HepG2 (cell line): Measurements from ENCODE around the gene BIVM. TPM values are rescaled to one million over a fixed set of nuclear protein-coding genes. Genes with fewer than 3 reads are reported as not detected.
A peak's percentile ranks its signal among the peaks of the same experiment; 100 is the strongest.

ENCODE experiments used
- ARNT2 ChIP-seq: sonication (generic); formaldehyde crosslinking; IDR thresholded peaks from 2 replicates; pipeline ENCODE4 v1.8.0; 2022; ENCODE audit warnings: mild to moderate bottlenecking, low read depth, missing genetic modification reagents, moderate library complexity
- CREM ChIP-seq, 2 experiments: sonication (generic) in 1 of 2; formaldehyde crosslinking in 1 of 2; IDR thresholded peaks; 2 replicates each; pipeline versions ENCODE4 v1.4.0 to v1.6.1; 2016 to 2020; ENCODE audit warnings: antibody characterized with exemption in 1 of 2, mild to moderate bottlenecking in 1 of 2, missing genetic modification reagents in 1 of 2
- ETV5 ChIP-seq: IDR thresholded peaks from 2 replicates; pipeline ENCODE4 v1.6.1; 2018; ENCODE audit warnings: missing biosample characterization, missing genetic modification reagents, inconsistent platforms, borderline replicate concordance
- GABPB1 ChIP-seq: IDR thresholded peaks from 2 replicates; pipeline ENCODE4 v1.6.1; 2016; ENCODE audit warnings: mild to moderate bottlenecking, missing genetic modification reagents, moderate library complexity, missing compliant biosample characterization
- GTF3A ChIP-seq: sonication (generic); formaldehyde crosslinking; conservative IDR thresholded peaks from 2 replicates; pipeline ENCODE4 v1.4.0; 2020; ENCODE audit warnings: mild to moderate bottlenecking, missing genetic modification reagents
- IRF2 ChIP-seq: IDR thresholded peaks from 2 replicates; pipeline ENCODE4 v1.6.1; 2018; ENCODE audit warnings: missing genetic modification reagents, missing compliant biosample characterization
- NR2C2 ChIP-seq: sonication (generic); formaldehyde crosslinking; IDR thresholded peaks from 2 replicates; pipeline ENCODE4 v1.4.0; 2020; ENCODE audit warnings: missing genetic modification reagents, mild to moderate bottlenecking, moderate library complexity, borderline replicate concordance
- SAP130 ChIP-seq: IDR thresholded peaks from 2 replicates; pipeline ENCODE4 v1.6.1; 2016; ENCODE audit warnings: low read depth
- ZIK1 ChIP-seq: sonication (generic); formaldehyde crosslinking; IDR thresholded peaks from 2 replicates; pipeline ENCODE4 v1.5.0; 2020; ENCODE audit warnings: mild to moderate bottlenecking, low read depth, missing genetic modification reagents, borderline replicate concordance
- ZNF24 ChIP-seq: fragments of 450-650 bp; IDR thresholded peaks from 2 replicates; pipeline ENCODE4 v1.6.1; 2017; ENCODE audit warnings: antibody characterized with exemption, mild to moderate bottlenecking
- ZNF296 ChIP-seq: sonication (generic); formaldehyde crosslinking; conservative IDR thresholded peaks from 2 replicates; pipeline ENCODE4 v1.5.0; 2020; ENCODE audit warnings: mild to moderate bottlenecking, missing genetic modification reagents
- ZNF484 ChIP-seq: sonication (generic); formaldehyde crosslinking; IDR thresholded peaks from 2 replicates; pipeline ENCODE4 v1.5.1; 2020; ENCODE audit warnings: mild to moderate bottlenecking, low read depth, missing genetic modification reagents, borderline replicate concordance
- polyA plus RNA-seq, 8 experiments: library from polyadenylated mRNA; depleted of rRNA in 3 of 8; stranded (reverse) in 7 of 8; unstranded in 1 of 8; fragments of >200 nt; fragmentation: Illumina TruSeq in 4 of 8; extraction: Trizol in 4 of 8; gene quantifications; 2 replicates each; pipeline versions ENCODE4 v1.2.1 to v1.2.3, GENCODE V29; 2011 to 2016; ENCODE audit warnings: low read depth in 4 of 8, missing spikeins in 1 of 8, mixed read lengths in 1 of 8; ENCODE audit not compliant: insufficient read depth in 1 of 8
- total RNA-seq, 5 experiments: library from RNA; depleted of rRNA; stranded (reverse); fragments of >200 nt; fragmentation: Illumina TruSeq; extraction: Trizol; gene quantifications; 2 replicates each; pipeline ENCODE4 v1.2.3, GENCODE V29; 2016; ENCODE audit warnings: low read depth in 1 of 5
- TF ChIP-seq, protein P1 (sequence below): sonication (generic); formaldehyde crosslinking; conservative IDR thresholded peaks from 2 replicates; pipeline ENCODE4 v1.4.0; 2020; ENCODE audit warnings: mild to moderate bottlenecking, missing genetic modification reagents, moderate library complexity
- TF ChIP-seq, protein P2 (sequence below): sonication (generic); formaldehyde crosslinking; IDR thresholded peaks from 2 replicates; pipeline ENCODE4 v1.9.0; 2022; ENCODE audit warnings: low read depth, missing genetic modification reagents
- TF ChIP-seq, protein P3 (sequence below): sonication (generic); formaldehyde crosslinking; IDR thresholded peaks from 2 replicates; pipeline ENCODE4; 2020; ENCODE audit warnings: missing genetic modification reagents, mild to moderate bottlenecking, borderline replicate concordance
- TF ChIP-seq, protein P4 (sequence below): sonication (generic); formaldehyde crosslinking; IDR thresholded peaks from 2 replicates; pipeline ENCODE4 v1.5.0; 2020; ENCODE audit warnings: mild to moderate bottlenecking, missing genetic modification reagents, moderate library complexity

Gene BIVM
- total and polyA plus RNA-seq, 2 of the 13 experiments (the other 11 are each of a cell fraction or from before 2014, with no cell fraction given), result 10.4 to 15.8 TPM

DNA sequence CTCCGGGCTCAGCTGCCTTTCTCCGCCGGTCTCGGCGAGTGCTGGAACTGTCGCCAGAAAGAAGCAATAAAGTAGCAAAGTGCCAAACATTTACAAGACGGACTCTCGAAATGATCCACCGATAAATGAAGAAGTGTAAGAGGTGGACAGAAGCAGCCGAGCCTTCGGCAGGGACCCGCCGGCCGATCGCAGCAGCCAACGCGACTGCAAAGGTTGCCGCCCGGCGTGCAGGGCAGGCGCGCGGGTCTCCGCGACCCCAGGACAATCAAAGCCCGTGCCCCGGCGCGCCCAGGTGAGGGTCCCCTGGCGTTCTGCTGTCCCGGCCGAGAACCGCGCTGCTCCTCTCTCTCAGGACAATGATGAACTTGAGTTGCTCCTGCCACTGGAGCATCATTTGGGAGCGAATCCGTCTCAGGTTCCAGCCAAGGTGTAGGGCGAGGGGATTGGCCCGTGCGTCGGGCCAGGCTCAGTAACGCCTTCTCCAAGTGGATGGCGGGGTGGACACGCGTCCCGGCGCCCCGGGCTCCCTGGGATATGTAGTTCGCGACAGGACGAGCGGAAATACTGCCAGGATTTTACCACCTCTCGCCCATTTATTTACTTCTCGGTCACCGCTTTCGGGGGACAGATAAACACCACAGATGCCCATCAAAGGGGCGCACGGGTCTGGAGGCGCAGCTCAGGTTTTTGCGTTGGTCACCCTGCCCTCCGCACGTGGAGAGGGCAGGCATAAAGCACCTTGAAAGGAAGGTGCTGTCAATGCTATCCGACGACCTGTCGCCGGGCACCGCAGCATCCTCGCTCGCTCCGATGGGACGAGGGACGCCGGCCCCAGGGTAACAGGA is at the start of gene BIVM, which contains the start of gene POGLUT2 (continued):
- TF ChIP-seq, protein P1, sequence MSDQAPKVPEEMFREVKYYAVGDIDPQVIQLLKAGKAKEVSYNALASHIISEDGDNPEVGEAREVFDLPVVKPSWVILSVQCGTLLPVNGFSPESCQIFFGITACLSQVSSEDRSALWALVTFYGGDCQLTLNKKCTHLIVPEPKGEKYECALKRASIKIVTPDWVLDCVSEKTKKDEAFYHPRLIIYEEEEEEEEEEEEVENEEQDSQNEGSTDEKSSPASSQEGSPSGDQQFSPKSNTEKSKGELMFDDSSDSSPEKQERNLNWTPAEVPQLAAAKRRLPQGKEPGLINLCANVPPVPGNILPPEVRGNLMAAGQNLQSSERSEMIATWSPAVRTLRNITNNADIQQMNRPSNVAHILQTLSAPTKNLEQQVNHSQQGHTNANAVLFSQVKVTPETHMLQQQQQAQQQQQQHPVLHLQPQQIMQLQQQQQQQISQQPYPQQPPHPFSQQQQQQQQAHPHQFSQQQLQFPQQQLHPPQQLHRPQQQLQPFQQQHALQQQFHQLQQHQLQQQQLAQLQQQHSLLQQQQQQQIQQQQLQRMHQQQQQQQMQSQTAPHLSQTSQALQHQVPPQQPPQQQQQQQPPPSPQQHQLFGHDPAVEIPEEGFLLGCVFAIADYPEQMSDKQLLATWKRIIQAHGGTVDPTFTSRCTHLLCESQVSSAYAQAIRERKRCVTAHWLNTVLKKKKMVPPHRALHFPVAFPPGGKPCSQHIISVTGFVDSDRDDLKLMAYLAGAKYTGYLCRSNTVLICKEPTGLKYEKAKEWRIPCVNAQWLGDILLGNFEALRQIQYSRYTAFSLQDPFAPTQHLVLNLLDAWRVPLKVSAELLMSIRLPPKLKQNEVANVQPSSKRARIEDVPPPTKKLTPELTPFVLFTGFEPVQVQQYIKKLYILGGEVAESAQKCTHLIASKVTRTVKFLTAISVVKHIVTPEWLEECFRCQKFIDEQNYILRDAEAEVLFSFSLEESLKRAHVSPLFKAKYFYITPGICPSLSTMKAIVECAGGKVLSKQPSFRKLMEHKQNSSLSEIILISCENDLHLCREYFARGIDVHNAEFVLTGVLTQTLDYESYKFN, result no peak; the same call in 1 of the 2 replicates
- TF ChIP-seq CREM (IDR thresholded peaks at IDR 0.05), result peak; percentile 96
- TF ChIP-seq CREM (CRISPR knock-in tag; IDR thresholded peaks at IDR 0.05), result no peak
- TF ChIP-seq, protein P2, sequence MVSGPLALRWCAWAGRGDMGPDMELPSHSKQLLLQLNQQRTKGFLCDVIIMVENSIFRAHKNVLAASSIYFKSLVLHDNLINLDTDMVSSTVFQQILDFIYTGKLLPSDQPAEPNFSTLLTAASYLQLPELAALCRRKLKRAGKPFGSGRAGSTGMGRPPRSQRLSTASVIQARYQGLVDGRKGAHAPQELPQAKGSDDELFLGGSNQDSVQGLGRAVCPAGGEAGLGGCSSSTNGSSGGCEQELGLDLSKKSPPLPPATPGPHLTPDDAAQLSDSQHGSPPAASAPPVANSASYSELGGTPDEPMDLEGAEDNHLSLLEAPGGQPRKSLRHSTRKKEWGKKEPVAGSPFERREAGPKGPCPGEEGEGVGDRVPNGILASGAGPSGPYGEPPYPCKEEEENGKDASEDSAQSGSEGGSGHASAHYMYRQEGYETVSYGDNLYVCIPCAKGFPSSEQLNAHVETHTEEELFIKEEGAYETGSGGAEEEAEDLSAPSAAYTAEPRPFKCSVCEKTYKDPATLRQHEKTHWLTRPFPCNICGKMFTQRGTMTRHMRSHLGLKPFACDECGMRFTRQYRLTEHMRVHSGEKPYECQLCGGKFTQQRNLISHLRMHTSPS, result 0 out of 2 replicates have a peak, but pooled peaks have one; percentile 36
- TF ChIP-seq GTF3A (CRISPR knock-in tag), result 0 out of 2 replicates have a peak, but pooled peaks have one; percentile 52
- TF ChIP-seq ETV5, result peak; percentile 50; the same call in 1 of the 2 replicates
- no peak for TF ChIP-seq ZNF484 (CRISPR knock-in tag)
- no peak for TF ChIP-seq ZNF296 (CRISPR knock-in tag)
- TF ChIP-seq IRF2 (CRISPR knock-in tag), result peak; percentile 83
- TF ChIP-seq, protein P3, sequence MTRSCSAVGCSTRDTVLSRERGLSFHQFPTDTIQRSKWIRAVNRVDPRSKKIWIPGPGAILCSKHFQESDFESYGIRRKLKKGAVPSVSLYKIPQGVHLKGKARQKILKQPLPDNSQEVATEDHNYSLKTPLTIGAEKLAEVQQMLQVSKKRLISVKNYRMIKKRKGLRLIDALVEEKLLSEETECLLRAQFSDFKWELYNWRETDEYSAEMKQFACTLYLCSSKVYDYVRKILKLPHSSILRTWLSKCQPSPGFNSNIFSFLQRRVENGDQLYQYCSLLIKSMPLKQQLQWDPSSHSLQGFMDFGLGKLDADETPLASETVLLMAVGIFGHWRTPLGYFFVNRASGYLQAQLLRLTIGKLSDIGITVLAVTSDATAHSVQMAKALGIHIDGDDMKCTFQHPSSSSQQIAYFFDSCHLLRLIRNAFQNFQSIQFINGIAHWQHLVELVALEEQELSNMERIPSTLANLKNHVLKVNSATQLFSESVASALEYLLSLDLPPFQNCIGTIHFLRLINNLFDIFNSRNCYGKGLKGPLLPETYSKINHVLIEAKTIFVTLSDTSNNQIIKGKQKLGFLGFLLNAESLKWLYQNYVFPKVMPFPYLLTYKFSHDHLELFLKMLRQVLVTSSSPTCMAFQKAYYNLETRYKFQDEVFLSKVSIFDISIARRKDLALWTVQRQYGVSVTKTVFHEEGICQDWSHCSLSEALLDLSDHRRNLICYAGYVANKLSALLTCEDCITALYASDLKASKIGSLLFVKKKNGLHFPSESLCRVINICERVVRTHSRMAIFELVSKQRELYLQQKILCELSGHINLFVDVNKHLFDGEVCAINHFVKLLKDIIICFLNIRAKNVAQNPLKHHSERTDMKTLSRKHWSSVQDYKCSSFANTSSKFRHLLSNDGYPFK (CRISPR knock-in tag), result peak; percentile 48; the same call in 1 of the 2 replicates
- no peak for TF ChIP-seq ZNF24
- TF ChIP-seq ARNT2 (CRISPR knock-in tag), result no peak
- peak; percentile 82 for TF ChIP-seq SAP130 (CRISPR knock-in tag)
- TF ChIP-seq, protein P4, sequence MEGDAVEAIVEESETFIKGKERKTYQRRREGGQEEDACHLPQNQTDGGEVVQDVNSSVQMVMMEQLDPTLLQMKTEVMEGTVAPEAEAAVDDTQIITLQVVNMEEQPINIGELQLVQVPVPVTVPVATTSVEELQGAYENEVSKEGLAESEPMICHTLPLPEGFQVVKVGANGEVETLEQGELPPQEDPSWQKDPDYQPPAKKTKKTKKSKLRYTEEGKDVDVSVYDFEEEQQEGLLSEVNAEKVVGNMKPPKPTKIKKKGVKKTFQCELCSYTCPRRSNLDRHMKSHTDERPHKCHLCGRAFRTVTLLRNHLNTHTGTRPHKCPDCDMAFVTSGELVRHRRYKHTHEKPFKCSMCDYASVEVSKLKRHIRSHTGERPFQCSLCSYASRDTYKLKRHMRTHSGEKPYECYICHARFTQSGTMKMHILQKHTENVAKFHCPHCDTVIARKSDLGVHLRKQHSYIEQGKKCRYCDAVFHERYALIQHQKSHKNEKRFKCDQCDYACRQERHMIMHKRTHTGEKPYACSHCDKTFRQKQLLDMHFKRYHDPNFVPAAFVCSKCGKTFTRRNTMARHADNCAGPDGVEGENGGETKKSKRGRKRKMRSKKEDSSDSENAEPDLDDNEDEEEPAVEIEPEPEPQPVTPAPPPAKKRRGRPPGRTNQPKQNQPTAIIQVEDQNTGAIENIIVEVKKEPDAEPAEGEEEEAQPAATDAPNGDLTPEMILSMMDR (CRISPR knock-in tag), result no peak
- TF ChIP-seq GABPB1 (CRISPR knock-in tag), result peak; percentile 89
- TF ChIP-seq ZIK1 (CRISPR knock-in tag), result 0 out of 2 replicates have a peak, but pooled peaks have one; percentile 81
- peak; percentile 54 for TF ChIP-seq NR2C2
